Activated CD8-positive, alpha-beta memory T cell treated with anti-CD3 and anti-CD28 coated beads, Interleukin-2, amount 50 U/mL, for 1 hour (primary cell): Measurements from ENCODE around the gene HS3ST1.
"Not testable (repeated sequence)": the region's sequence is repeated elsewhere in the genome, so short reads cannot be mapped to it uniquely, and the experiment has no call there.

ENCODE experiments used
- DNase-seq: peaks from one replicate; pipeline ENCODE4 v3.0.0-alpha.2; 2020; ENCODE audit errors: extremely low read depth

Gene HS3ST1

DNA sequence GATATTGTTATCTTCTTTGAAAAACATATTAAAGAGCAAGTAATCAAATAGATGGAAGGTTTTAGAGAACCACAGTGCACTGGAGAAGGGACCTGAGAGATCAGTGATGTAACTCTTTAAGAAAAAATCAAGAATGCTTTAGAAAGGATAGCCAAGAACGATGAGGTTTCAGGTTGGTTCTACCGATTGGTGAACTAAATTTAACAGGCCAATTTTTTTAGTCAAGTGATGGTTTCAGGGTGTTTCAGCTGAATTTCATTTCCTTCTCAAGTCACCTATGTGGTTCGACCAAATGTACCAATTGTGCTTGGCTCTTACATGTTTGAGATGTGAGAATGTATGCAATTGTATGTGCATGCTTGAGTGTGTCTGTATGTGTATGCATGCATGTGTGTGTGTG is 26.5 kb downstream of the HS3ST1 start:
- no peak for DNase-seq

DNA sequence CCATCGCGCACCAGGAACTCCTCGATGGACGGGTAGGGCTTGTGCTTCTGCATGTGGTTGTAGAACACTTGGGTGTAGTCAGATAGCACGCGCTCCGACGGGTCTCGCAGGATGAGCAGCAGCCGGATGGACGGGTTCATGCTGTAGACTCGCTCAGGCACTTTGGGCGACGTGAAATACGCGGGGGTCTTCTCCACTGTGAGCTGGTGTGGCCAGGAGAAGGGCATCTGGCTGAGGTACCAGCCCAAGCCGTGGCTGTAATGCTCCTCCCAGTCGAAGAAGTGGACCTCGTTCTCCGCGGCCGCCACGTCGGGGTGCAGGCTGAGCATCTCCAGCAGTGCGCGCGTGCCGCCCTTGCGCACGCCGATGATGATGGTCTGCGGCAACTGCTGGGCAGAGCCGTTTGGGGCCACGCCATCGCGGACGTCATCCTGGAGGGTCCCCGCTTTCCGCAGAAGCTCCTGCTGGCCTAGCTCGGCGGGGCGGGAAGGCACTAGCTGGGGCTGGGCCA is 29.2 kb downstream of the HS3ST1 start:
- no peak for DNase-seq

DNA sequence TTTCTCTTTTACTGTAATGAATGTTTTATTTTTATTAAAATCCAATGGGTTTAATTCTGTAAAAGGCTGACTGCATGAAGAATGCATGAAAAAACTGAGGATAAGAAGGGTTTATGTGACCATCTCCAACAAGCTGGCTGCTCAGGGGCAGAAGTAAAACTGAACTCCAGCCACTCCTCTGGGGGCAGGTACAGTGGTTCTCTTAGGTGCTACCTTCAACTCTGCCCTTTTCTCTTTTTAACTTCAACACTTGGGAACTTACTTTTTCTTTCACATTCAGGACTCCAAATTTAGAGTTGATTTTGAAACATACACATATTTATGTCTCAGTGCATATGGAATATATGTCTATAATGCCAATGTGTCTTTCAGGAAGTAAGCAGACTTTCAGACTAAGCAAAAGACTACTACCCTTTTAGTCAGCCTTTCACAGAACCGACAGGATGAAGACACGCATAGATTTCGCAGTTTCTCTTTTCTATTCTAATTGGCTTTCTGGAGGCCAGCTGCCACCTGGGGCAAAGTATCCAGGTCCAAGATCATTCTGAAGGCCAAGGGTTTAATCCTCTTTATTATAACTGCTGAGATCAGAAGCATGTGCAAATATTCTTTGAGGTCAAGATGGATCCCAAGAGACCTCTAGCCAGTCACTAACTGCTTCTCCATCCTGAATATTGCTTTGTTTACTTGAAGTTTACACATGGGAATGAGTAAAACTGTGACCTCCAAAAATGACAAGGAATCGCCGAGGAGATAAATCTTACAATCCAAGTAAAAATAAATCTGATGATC is 30.7 kb downstream of the HS3ST1 start:
- no peak for DNase-seq

DNA sequence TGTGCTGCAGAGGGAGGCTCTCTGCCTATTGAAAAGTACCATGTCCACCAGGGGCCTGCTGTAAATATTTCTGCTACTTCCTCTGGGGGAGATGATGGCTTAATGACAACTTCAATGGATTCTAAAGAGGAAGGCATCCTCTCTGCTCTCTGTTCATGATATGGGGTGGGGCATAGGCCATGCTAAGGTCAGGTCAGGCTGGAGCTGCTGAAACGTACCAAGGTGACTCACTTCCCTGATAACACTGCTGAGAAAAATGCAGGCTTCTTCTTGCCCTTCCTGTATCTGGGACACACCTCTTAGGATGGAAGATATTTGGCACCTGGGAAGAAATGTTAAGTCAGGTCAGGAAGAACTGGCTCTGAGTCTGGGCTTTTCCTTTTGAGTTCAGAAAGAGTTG is 31.5 kb downstream of the HS3ST1 start:
- DNase-seq = no peak

DNA sequence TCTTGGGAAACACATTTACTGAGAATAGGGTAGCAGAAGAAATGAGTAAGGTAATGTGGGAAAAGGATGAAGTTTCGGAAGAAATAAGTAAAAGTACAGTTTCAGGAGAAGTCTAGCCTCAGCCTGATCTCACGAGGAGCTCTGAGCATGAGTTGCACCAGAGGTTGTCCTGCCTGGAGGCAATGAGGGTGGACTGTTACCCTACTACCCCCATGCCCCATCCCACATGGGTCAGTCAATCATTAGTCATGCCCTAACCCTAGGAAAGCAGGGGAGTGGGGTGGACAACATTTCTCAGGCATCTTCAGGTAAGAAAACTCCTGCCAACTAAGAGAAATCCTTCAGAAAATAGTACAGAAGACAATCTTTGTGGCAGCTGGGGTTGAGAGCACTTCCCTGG is 35.1 kb downstream of the HS3ST1 start:
- no peak for DNase-seq

DNA sequence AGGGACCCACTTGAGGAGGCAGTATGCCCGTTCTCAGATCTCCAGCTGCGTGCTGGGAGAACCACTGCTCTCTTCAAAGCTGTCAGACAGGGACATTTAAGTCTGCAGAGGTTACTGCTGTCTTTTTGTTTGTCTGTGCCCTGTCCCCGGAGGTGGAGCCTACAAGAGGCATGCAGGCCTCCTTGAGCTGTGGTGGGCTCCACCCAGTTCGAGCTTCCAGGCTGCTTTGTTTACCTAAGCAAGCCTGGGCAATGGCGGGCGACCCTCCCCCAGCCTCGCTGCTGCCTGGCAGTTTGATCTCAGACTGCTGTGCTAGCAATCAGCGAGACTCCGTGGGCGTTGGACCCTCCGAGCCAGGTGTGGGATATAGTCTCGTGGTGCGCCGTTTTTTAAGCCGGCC is 44.6 kb downstream of the HS3ST1 start:
- DNase-seq = not testable (repeated sequence)

DNA sequence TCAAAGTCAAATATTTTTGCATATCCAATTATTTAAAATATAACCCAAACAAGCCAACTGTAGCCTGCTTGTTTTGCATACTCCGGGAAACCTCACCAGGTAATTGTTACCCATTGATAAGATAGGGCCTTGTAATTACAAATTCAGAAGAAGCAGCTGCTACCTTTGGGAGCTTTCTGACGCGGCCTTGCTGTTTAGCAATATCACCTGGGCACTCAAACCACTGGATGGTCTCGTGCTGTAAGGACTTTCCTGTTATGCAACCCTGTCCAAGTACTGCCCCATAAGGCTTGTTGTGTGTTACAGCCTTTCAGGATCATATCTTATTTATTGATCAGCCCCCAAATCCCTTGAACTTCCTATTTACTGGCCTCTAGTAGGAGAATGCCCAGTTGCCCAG is 52.1 kb downstream of the HS3ST1 start:
- DNase-seq = no peak

DNA sequence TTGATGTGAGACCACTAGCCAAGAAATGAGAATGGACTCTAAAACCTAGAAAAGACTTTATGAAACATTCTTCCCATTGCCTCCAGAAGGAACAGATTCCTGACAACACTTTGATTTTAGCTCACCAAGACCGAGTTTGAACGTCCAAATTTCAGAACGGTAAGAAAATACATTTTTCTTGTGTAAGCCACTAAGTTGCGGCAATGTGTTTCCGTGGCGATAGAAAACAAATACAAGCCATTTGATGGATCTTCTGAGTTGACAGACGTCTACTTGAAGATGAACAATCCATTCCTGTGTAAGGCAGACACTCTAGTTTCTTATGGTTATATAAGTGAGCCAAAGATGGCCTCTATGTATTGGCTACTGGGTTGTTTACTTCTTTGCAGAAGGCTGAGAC is 52.5 kb downstream of the HS3ST1 start:
- no peak for DNase-seq

DNA sequence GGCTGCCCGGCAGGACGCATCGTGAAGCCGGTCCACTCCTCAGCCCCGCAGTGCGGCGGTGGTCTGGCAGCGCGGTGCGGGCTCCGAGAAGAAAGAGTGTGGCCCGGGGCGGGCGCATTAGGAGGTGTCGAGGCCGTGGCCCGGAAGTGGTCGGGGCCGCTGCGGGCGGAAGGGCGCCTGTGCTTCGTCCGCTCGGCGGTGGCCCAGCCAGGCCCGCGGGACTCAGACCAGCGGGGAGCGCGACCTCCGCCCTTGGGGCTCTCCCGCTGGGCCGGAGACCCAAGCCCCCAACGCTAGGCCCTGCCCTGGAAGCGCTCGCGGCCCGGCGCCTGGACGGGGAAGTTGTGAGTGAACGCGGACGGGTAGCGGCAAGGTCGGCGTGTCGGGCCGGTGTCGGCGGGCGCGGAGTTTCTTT is 60.0 kb downstream of the HS3ST1 start:
- no peak for DNase-seq

DNA sequence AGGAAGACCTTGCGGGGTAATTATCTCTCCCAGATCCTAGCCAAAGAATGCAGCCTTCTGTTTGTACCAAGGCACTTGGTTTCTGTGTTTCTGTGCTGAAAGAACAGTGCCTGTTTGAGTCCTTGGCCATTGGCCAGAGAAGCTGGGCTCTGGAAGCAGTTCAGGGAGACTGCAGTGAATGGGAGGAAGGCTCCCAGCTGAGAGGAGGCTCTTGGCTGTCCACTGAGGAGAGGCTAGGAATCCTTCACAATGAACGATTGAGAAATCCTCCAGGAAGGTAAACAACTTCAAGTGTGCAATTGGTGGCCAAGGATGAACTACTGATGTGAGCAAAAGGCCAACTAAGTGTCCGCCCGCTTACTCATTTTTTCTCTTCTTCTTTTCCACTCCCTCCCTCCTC is 61.3 kb downstream of the HS3ST1 start:
- no peak for DNase-seq

DNA sequence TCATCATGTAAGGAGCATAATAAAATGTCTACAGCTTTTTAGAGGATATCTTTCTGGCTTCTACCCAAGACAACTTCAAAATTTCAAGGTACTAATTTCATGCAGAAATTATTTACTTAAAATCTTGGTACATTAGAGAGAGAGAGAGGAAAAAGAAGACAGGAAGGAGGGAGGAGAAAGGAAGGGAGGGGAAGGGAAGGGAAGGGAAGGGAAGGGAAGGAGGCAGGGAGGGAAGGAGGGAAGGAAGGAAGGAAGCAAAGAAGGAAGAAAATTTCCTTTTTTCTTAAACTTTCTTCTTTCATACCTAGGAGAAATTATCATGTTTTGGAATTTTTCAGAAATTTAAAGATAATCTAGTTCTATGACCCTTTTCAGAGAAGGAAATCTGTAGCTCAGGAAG is 61.8 kb downstream of the HS3ST1 start:
- no peak for DNase-seq

DNA sequence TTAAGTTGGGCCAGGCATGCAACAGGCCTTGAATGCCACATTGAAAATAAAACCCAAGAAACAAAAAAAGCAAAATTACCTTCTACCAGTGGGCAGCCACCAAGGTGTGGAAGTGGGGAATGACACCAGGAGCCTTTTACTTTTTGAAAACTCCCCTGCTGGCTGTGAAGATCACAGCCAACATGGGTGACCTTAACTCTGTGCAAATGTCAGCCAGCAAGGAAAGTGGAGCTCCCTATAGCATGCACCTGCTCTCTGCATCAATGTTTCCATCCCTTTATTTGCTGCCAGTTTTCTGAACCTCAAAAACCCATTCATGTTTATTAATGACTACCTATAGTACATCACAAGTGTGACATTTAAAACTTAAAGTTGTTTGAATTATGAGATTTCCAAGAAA is 63.7 kb downstream of the HS3ST1 start:
- DNase-seq = no peak

DNA sequence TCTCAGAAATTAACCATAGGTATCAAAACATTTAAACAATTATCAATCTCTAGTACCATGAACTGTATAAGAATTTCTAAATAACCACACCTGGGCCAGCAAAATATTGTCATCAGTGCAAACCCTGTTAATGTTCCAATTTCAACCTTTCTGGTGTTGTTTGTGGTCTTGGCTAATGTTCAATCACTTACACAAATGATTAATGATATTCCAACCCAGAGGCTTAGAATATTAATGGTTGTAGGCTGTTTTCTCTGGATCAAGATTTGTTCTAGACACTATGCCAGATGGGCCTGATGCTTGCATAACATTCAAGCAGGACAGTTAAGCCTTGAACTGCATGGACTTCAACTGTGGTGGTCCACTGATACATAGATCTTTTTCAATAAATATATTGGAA is 69.1 kb downstream of the HS3ST1 start:
- no peak for DNase-seq

DNA sequence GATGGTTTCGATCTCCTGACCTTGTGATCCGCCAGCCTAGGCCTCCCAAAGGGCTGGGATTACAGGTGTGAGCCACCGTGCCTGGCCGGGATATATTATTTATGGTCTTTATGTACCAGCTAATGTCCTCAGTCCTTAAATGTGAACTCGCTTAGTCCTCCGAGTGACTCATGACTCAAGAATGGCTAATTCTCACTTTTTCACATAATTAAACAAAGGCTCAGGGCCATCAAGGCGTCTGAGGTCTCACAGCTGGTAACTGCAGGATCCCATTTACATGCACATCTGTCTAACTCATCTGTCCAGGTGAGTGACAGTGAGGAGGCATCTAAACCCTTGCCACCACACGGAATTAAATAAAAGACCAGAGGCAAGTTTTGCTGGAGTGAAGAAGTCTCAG is 73.5 kb downstream of the HS3ST1 start:
- no peak for DNase-seq

DNA sequence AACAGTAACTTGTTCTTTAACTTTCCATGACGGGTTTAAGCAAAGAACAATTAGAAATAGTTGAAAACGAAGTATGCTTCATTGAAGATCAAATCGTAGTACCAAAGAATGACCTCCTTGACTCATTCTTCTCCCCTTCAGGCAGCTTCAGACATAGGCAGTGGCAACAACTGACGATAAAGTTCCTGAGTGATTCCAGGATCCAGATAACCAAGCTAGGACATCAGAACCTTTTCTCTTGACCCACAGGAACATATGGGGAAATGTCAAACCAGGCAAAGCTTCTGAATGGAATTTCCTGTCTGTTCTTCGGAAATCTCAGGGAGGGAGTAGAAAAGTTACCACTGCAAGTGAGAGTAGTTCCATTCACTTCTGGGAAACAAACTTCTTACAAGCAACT is 74.2 kb downstream of the HS3ST1 start:
- DNase-seq = no peak

DNA sequence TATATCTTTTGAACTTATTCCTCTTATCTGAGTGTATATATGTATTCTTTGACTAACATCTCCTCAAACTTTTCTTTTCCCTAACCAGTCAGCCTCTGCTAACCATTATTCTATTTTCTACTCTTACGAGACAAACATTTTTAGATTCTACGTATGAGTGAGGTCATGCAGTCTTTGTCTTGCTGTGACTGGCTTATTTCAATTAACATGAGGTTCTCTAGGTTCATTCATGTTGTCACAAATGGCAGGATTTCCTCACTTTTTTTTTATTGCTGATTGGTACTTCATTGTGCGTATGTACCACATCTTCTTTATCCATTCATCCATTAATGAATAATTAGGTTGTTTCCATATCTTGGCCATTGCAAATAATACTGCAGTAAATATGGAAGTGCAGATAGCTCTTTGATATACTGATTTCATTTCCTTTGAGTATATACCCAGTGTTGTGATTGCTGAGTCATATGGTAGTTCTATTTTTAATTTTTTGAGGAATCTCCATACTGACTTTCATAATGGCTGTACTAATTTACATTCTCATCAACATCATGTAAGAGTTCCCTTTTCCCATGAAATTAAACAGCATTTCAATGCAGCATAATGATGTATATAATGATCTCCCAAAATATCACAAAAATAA is 80.1 kb downstream of the HS3ST1 start:
- DNase-seq = no peak

DNA sequence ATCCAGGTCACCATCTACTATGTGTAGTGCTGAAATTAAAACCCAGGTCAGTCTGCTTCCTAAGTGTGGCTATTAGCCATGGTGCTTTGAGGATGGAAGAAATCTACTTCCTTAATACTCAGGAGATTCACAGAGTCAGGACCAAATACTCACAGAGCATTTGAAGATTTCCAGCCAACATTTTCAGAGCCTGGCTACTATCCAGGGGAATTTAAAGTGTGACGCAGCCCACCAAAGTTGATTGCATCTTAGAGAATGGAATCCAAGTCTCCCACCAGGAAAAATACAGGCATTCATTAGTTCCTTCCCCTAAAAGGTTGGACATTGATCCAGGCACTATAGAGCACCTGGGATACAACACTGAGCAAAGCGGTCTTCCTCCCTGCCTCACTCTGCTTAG is 83.8 kb downstream of the HS3ST1 start:
- no peak for DNase-seq

DNA sequence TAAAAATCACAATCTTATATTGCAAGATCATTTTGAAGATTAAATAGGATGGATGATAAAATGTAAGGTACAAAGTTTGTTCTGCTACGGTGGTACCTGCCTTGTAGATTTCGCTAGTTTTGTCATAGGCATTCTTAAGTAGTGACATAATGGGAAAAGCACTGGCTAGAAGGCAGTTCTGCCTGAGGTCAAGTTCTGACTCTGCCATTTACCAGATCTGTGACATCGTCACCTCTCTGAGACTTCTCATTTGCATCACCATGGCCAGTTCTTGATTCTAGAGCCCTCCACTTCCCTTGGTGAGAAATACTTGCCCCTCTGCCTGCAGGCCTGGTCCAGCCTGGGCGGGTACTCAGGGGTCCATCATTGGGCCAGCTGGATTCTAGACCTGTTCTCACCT is 85.2 kb downstream of the HS3ST1 start:
- no peak for DNase-seq
